Activated T-cell treated with anti-CD3 and anti-CD28 coated beads, Interleukin-2, amount 50 U/mL, for 72 hours (primary cell): ENCODE measurements around the gene SH3RF3. TPM values are rescaled to one million over a fixed set of nuclear protein-coding genes. Genes with fewer than 3 reads are reported as not detected.

ENCODE experiments used
- ATAC-seq, 2 donors: fragments of 150-1000 bp; cut with Tn5 transposase; replicated peaks in 1 of 2; 2 replicates each; pipeline ENCODE4 v1.10.0; 2021; ENCODE audit warnings: moderate library complexity in 2 of 2, mild to moderate bottlenecking in 1 of 2
- DNase-seq, 2 donors: peaks; one replicate each; pipeline ENCODE4 v3.0.0; 2021 to 2022; ENCODE audit warnings: mixed read lengths in 1 of 2
- H3K27ac Mint-ChIP-seq: one replicate; pipeline ENCODE4 v1.8.0; 2022; ENCODE audit warnings: mild to moderate bottlenecking, moderate library complexity, mixed read lengths
- H3K27me3 Mint-ChIP-seq: one replicate; pipeline ENCODE4 v1.8.0; 2022; ENCODE audit warnings: low read depth, mixed read lengths
- H3K36me3 Mint-ChIP-seq, 2 donors: one replicate each; pipeline ENCODE4 v1.8.0; 2022; ENCODE audit warnings: mixed read lengths in 2 of 2, mild to moderate bottlenecking in 1 of 2; ENCODE audit not compliant: insufficient read depth in 2 of 2
- H3K4me1 Mint-ChIP-seq: one replicate; pipeline ENCODE4 v1.8.0; 2022; ENCODE audit warnings: low read depth, mixed read lengths
- H3K4me3 Mint-ChIP-seq, 2 donors: one replicate each; pipeline ENCODE4 v1.8.0; 2022; ENCODE audit warnings: mild to moderate bottlenecking in 2 of 2, mixed read lengths in 2 of 2, moderate library complexity in 2 of 2
- H3K9me3 Mint-ChIP-seq, 2 donors: one replicate each; pipeline ENCODE4 v1.8.0; 2022; ENCODE audit warnings: mixed read lengths in 2 of 2
- total RNA-seq, 2 donors: library from RNA; stranded (reverse); gene quantifications; one replicate each; pipeline ENCODE4 v1.2.3, GENCODE V29; 2022

The SH3RF3 gene
- total RNA-seq, 2 donors from 2014 or later = 1.0 to 1.2 TPM

- Mint-ChIP-seq H3K4me1 (no peaks in the 10 kb centered on the region), H3K9me3 (no peaks in the 10 kb centered on the region), H3K4me3 (no peak overlapping the region), H3K27ac (no peak overlapping the region), H3K36me3 (peaks cover 0 to 2% of the 10 kb centered on the region in 2 donors), H3K27me3 (no peaks in the 10 kb centered on the region)
- no peak for DNase-seq
- no peak for ATAC-seq
Measured at GRCh38 chr2:109200616-109201464, 71.8 kb downstream of the SH3RF3 start.

- Mint-ChIP-seq H3K4me3 (no peak overlapping the region), H3K4me1 (no peaks in the 10 kb centered on the region), H3K36me3 (peaks cover 0 to 2% of the 10 kb centered on the region in 2 donors), H3K9me3 (no peaks in the 10 kb centered on the region), H3K27me3 (peaks cover 1% of the 10 kb centered on the region), H3K27ac (no peak overlapping the region)
- ATAC-seq (no peak), DNase-seq (no peak)
Measured at GRCh38 chr2:109201465-109202327, 72.7 kb downstream of the SH3RF3 start.

DNA sequence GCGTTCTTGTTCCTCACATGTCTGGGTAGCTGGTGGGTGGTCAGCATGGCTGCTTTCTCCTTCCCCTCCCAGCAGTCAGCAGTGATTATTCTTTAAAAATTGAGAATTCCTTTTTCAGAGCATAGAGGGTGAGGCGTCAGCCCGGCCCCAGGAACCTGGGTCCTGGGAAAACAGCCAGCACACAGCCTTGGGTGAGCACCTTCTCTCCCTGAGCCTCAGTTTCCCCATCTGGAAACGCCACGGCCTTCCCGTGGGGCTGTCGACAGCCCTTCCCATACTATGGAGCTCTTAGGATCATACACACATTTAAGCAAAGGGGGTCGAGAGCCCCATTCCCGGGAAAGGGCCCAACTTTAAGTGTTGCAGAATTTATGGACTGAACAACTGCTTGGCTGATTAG lies 73.5 kb downstream of the SH3RF3 start:
- no peak for ATAC-seq

DNA sequence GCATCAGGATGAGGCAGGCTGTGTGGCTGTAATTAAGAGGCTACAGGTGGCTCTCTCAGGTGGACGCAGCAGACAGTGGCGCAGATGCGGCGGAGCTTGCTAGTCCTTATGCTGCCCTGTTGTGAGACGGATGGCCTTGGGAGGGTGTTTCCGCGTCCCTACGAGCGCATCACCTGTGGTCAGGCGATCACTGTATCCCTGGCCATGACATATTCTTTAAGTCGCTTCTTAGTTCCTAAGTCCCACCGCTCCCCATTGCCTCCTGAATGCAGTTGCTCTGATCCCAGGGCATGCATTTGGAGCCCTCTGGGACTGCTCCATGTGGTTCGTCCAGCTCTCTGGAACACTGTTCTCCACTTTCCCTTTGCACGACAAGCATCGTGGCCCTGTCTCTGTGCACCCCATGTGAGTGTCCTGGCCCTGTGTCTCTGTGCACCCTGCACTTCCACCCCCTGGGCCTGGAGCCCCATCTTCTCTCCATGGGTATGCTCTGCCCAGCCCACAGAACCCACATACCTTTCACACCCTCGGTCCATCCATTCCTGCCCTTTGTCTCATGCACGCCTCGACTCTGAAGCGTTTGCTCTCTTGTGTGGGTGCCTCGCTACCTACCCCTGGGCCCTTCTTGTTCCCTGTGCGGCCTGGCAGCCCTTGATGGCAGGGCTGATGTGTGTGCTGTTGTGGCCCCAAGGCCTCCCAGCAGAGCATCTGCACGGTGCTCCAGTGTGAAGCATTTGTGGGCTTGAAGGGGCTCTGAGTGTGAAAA lies 74.4 kb downstream of the SH3RF3 start:
- Mint-ChIP-seq H3K4me1 (no peaks in the 10 kb centered on the region), H3K27ac (no peak overlapping the region), H3K36me3 (peaks cover 0 to 2% of the 10 kb centered on the region in 2 donors), H3K27me3 (peaks cover 17% of the 10 kb centered on the region), H3K4me3 (no peak overlapping the region), H3K9me3 (no peaks in the 10 kb centered on the region)
- no peak for DNase-seq
- ATAC-seq = no peak

More for the DNA sequence above, 73.5 kb downstream of the SH3RF3 start:
- peaks cover 0 to 2% of the 10 kb centered on the region in 2 donors for H3K36me3 Mint-ChIP-seq
- H3K27me3 Mint-ChIP-seq = peaks cover 9% of the 10 kb centered on the region
- no peak for DNase-seq
- no peaks in the 10 kb centered on the region for H3K4me1 Mint-ChIP-seq
- no peak overlapping the region for H3K4me3 Mint-ChIP-seq
- H3K27ac Mint-ChIP-seq = no peak overlapping the region
- no peaks in the 10 kb centered on the region for H3K9me3 Mint-ChIP-seq

DNA sequence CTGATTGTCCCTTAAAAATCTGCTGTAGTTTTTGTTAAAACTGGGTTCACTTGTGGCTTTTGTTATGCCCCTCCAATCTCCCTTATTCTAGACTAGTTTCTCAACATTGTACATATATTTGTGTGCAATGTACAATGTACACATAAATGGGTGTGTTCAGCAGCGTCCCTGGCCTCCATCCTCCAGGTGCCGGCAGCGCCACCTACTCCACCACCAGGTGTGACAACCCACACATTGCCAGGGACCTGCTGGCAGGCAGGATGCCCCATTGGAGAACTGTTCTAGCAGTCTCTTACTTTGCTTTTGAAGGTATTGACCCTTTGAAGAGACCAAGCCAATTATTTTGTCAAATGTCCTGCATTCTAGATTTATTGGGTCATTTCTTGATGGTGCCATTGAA lies 75.4 kb downstream of the SH3RF3 start:
- Mint-ChIP-seq H3K4me3 (no peak overlapping the region), H3K36me3 (no peaks in the 10 kb centered on the region)
- DNase-seq = no peak

GRCh38 chr2:109205447-109205846 lies 76.4 kb downstream of the SH3RF3 start:
- Mint-ChIP-seq H3K9me3 (no peaks in the 10 kb centered on the region), H3K4me3 (no peak overlapping the region), H3K36me3 (no peaks in the 10 kb centered on the region), H3K4me1 (peaks cover 7% of the 10 kb centered on the region), H3K27me3 (peaks cover 36% of the 10 kb centered on the region), H3K27ac (no peak overlapping the region)
- ATAC-seq (no peak), DNase-seq (no peak)

More for the DNA sequence above, 75.4 kb downstream of the SH3RF3 start:
- Mint-ChIP-seq H3K27ac (no peak overlapping the region), H3K4me1 (no peaks in the 10 kb centered on the region), H3K9me3 (no peaks in the 10 kb centered on the region), H3K27me3 (peaks cover 25% of the 10 kb centered on the region)
- no peak for ATAC-seq

DNA sequence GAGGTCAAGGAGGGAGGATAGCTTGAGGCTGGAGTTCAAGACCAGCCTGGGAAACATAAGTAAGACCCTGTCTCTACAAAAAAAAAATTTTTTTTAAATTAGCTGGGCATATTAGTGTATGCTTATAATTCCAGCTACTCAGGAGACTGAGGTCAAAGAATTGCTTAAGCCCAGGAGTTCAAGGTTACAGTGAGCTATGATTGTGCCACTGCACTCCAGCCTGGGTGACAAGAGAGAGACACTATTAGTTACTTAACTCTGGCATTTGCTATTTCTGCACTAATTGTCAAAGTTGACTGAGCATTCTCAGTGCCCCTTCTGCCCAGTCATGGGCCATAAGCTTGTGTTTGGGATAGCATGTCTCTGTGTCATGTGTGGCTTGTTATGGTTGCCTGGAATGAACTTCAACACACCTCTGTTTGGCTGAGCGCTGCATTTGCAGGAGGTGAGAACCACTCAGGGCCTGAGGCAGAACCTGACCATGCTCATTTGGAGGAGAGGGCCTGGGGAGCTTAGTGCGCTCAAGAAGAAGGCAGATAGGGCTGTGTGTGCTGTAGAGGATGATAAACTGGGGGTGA lies 77.7 kb downstream of the SH3RF3 start:
- Mint-ChIP-seq H3K9me3 (no peaks in the 10 kb centered on the region), H3K36me3 (no peaks in the 10 kb centered on the region), H3K27me3 (peaks cover 48% of the 10 kb centered on the region), H3K4me3 (no peak overlapping the region), H3K4me1 (peaks cover 15% of the 10 kb centered on the region), H3K27ac (no peak overlapping the region)
- no peak for ATAC-seq
- no peak for DNase-seq

DNA sequence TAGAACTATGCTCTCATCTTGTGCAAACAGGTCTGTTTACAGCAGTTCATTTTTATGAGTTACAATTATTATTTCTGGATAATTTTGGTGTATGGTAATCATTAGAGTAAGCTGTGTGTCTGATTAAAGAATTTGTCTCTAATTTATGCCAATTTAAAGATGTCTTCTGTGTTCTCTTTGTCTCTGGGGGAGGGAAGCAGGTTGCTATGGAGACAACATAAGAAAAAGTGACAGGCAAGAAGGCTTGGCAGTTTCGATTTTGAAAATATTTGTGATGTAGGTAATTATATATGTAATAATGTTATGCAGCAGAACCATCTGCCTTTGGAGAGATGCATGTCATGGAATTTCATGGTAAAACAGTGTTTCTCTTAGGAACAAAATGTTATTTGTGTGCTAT lies 78.2 kb downstream of the SH3RF3 start:
- DNase-seq = no peak
- Mint-ChIP-seq H3K27ac (no peak overlapping the region), H3K4me3 (no peak overlapping the region), H3K27me3 (peaks cover 53% of the 10 kb centered on the region), H3K4me1 (peaks cover 15% of the 10 kb centered on the region), H3K9me3 (no peaks in the 10 kb centered on the region), H3K36me3 (no peaks in the 10 kb centered on the region)
- ATAC-seq = no peak

DNA sequence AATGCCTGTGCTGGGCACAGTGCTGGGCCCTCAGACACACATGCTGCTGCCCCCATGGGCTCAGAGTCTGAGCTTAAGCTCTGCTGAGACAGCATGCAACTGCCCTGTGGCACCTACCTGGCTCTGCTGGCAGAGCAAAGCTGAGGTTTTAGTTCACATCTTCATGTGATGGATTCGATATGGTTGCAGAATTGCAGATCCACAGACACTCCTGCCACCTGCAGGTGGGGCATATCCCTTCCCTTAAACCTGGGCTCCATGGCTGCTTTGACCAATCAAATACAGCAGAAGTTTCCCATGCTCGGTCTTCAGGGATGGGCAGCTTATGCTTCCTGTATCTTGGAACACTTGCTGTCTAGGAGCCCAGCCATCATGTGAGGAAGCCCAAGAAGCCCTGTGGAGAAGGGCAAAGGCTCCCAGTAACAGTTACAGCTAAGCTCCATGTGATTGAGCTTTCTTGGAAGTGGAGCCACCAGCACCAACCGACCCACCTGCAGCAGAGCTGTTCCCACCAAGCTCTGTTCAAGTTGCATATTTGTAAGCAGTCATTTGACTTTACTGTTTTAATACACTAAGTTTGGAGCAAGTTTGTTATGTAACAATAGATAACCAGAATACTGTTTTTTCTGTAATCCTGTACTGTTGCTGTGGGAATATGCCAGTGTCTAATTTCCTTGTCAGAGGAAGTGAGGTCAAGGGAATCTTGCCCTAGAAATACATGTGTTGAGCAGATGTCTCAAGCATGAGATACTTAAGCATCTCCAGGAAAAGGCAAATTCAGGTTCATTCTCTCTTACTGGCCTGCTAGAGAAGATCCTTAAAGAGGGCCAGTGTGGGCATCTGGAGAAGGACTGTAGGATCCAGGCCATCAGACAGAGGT lies 79.3 kb downstream of the SH3RF3 start:
- no peaks in the 10 kb centered on the region for H3K9me3 Mint-ChIP-seq
- no peak overlapping the region for H3K4me3 Mint-ChIP-seq
- no peak overlapping the region for H3K27ac Mint-ChIP-seq
- ATAC-seq (no peak), DNase-seq (no peak)
- H3K27me3 Mint-ChIP-seq = peaks cover 64% of the 10 kb centered on the region
- H3K36me3 Mint-ChIP-seq = no peaks in the 10 kb centered on the region
- H3K4me1 Mint-ChIP-seq = peaks cover 23% of the 10 kb centered on the region

DNA sequence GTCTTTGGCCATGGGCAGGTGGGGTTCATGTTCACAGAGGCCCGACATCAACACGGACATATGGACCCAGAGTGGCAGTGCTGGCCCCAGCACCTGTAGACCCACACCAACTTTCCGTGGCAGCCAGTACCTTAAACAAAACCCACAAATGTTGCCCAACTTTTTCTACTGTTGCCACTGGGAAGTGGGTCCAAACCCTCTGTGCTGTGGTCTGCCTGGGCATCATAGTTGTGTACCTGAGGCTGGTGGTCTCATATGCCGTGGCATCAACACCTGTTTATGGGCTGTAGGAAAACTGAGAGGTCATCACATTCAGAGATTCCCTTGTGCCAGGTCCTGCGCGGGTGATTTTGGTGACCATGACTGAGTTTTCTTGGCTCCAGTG lies 79.9 kb downstream of the SH3RF3 start:
- no peak for ATAC-seq
- Mint-ChIP-seq H3K27me3 (peaks cover 71% of the 10 kb centered on the region), H3K4me3 (no peak overlapping the region), H3K4me1 (peaks cover 30% of the 10 kb centered on the region), H3K9me3 (no peaks in the 10 kb centered on the region), H3K36me3 (no peaks in the 10 kb centered on the region), H3K27ac (no peak overlapping the region)
- DNase-seq = no peak

DNA sequence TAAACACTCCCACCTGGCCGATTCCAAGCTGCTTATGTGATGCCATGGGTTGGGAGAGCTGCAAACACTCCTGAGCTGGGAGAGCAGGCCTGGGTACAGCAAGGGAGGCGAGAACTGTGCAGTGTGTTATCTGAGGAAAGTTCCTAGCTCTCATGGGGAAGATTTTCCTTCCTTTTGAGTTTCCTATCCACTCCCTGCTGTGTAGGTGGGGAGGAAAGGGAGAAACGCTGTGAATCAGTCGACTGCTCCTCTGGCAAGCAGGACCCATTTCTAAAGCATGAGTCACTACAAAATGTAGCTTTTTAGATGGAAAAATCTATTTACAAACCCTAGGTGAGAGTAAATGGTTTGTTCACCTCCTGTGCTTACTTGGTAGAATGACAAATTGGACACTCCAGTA lies 80.4 kb downstream of the SH3RF3 start:
- no peak for DNase-seq
- peaks cover 34% of the 10 kb centered on the region for H3K4me1 Mint-ChIP-seq
- peaks cover 75% of the 10 kb centered on the region for H3K27me3 Mint-ChIP-seq
- H3K9me3 Mint-ChIP-seq = no peaks in the 10 kb centered on the region
- no peak overlapping the region for H3K27ac Mint-ChIP-seq
- no peaks in the 10 kb centered on the region for H3K36me3 Mint-ChIP-seq
- no peak for ATAC-seq
- H3K4me3 Mint-ChIP-seq = no peak overlapping the region

GRCh38 chr2:109209941-109210340 lies 80.9 kb downstream of the SH3RF3 start:
- peaks cover 40% of the 10 kb centered on the region for H3K4me1 Mint-ChIP-seq
- DNase-seq (no peak), ATAC-seq (no peak)
- no peak overlapping the region for H3K4me3 Mint-ChIP-seq
- H3K27ac Mint-ChIP-seq = no peak overlapping the region
- no peaks in the 10 kb centered on the region for H3K9me3 Mint-ChIP-seq
- no peaks in the 10 kb centered on the region for H3K36me3 Mint-ChIP-seq
- H3K27me3 Mint-ChIP-seq = peaks cover 81% of the 10 kb centered on the region
